HCT116 (cell line): ENCODE data around the gene ZMYND19. TPM values are rescaled to one million over a fixed set of nuclear protein-coding genes. Genes with fewer than 3 reads are reported as not detected.

Experiments
- ATAC-seq: fragments of 200-7000 bp; cut with Tn5 transposase; 2 replicates; pipeline ENCODE4 v1.9.1; 2020; ENCODE audit warnings: mild to moderate bottlenecking, moderate library complexity
- BruUV-seq: library from RNA; stranded (reverse); fragments of 400-500 nt; replicated peaks from 2 replicates; lab custom pipeline; 2021; lab: Mats Ljungman, UMichigan
- CTCF ChIA-PET: fragments of 300-600 bp; sonication (Branson Sonifier 250); formaldehyde crosslinking; loops from one replicate; lab custom pipeline; 2021; ENCODE audit warnings: antibody characterized with exemption; lab: Charles Lee
- POLR2A ChIA-PET: fragments of 300-600, 350-600 bp; sonication (Branson Sonifier 250); formaldehyde crosslinking; loops from one replicate; lab custom pipeline; 2021; ENCODE audit warnings: antibody characterized with exemption; lab: Charles Lee
- RAD21 ChIA-PET, 2 experiments: fragments of 300-600 bp; sonication (Branson Sonifier 250); formaldehyde crosslinking; loops; one replicate each; lab custom pipeline; 2023; ENCODE audit warnings: low total read pairs in 2 of 2; ENCODE audit not compliant: uncharacterized antibody in 2 of 2, unreplicated experiment in 2 of 2, low non-redundant PET in 1 of 2; lab: Charles Lee
- DNase-seq: peaks from one replicate; pipeline ENCODE4 v3.0.0-alpha.2; 2010; ENCODE audit warnings: low read depth, low spot score
- H2AFZ ChIP-seq: fragments of 200-600 bp; shearing (Covaris generic), sonication (generic); 2 replicates; pipeline ENCODE4 v1.6.1; 2017; ENCODE audit warnings: low read depth, mixed run types, mixed read lengths, antibody characterized with exemption, low read length; ENCODE audit not compliant: poor library complexity, severe bottlenecking
- H3K27ac ChIP-seq: 2 replicates; pipeline ENCODE4 v1.5.1; 2012; ENCODE audit warnings: low read depth, low read length
- H3K27me3 ChIP-seq: fragments of 200-600 bp; sonication (generic); 2 replicates; pipeline ENCODE4 v1.6.1; 2016; ENCODE audit warnings: mixed run types, low read length, mixed read lengths; ENCODE audit not compliant: insufficient read depth
- H3K36me3 ChIP-seq, 2 experiments: fragments of 200-500 bp in 1 of 2; fragments of 200-600 bp in 1 of 2; sonication (Bioruptor generic) in 1 of 2; sonication (generic) in 1 of 2; 2 replicates each; pipeline versions ENCODE4 v1.5.1 to v1.6.1; 2014 to 2016; ENCODE audit warnings: low read length in 2 of 2, inconsistent platforms in 1 of 2, mixed read lengths in 1 of 2, mixed run types in 1 of 2; ENCODE audit not compliant: insufficient read depth in 2 of 2, control insufficient read depth in 1 of 2
- H3K4me1 ChIP-seq, 2 experiments: fragments of 200-600 bp in 1 of 2; sonication (generic) in 1 of 2; 2 replicates each; pipeline versions ENCODE4 v1.5.1 to v1.6.1; 2012 to 2017; ENCODE audit warnings: low read length in 2 of 2, inconsistent platforms in 1 of 2, mild to moderate bottlenecking in 1 of 2, mixed read lengths in 1 of 2, mixed run types in 1 of 2, moderate library complexity in 1 of 2; ENCODE audit not compliant: insufficient read depth in 2 of 2, control insufficient read depth in 1 of 2
- H3K4me2 ChIP-seq: fragments of 200-600 bp; sonication (generic); 2 replicates; pipeline ENCODE4 v1.6.1; 2017; ENCODE audit warnings: mixed run types, low read length, mixed read lengths
- H3K4me3 ChIP-seq, 2 experiments: fragments of 200-600 bp in 1 of 2; sonication (generic) in 1 of 2; replicated peaks in 1 of 2; 2 replicates each; pipeline ENCODE4 v1.5.1; 2011 to 2016; ENCODE audit warnings: low read length in 2 of 2, control low read depth in 1 of 2, low read depth in 1 of 2, mild to moderate bottlenecking in 1 of 2, mixed read lengths in 1 of 2, mixed run types in 1 of 2
- H3K79me2 ChIP-seq: fragments of 200-600 bp; sonication (generic); 2 replicates; pipeline ENCODE4 v1.6.1; 2017; ENCODE audit warnings: mild to moderate bottlenecking, mixed run types, low read length, moderate library complexity, mixed read lengths; ENCODE audit not compliant: insufficient read depth
- H3K9ac ChIP-seq: fragments of 200-600 bp; sonication (generic); 2 replicates; pipeline ENCODE4 v1.6.1; 2016; ENCODE audit warnings: low read length, mixed read lengths
- H3K9me2 ChIP-seq: fragments of 200-600 bp; sonication (generic), shearing (Covaris generic); 2 replicates; pipeline ENCODE4 v1.6.1; 2017; ENCODE audit warnings: mixed run types, mild to moderate bottlenecking, moderate library complexity; ENCODE audit not compliant: insufficient read depth
- H3K9me3 ChIP-seq, 2 experiments: fragments of 200-500 bp in 1 of 2; fragments of 200-600 bp in 1 of 2; sonication (Bioruptor generic) in 1 of 2; sonication (generic) in 1 of 2; 2 replicates each; pipeline ENCODE4 v1.6.1; 2014 to 2017; ENCODE audit warnings: low read length in 2 of 2, mixed read lengths in 2 of 2, inconsistent platforms in 1 of 2, low read depth in 1 of 2, mild to moderate bottlenecking in 1 of 2, mixed run types in 1 of 2, moderate library complexity in 1 of 2; ENCODE audit not compliant: control insufficient read depth in 1 of 2, insufficient read depth in 1 of 2
- H4K20me1 ChIP-seq: fragments of 200-600 bp; sonication (generic), shearing (Covaris generic); 2 replicates; pipeline ENCODE4 v1.6.1; 2017; ENCODE audit warnings: mixed run types, mild to moderate bottlenecking, moderate library complexity; ENCODE audit not compliant: insufficient read depth
- CBX3 ChIP-seq: IDR thresholded peaks from 2 replicates; pipeline ENCODE4 v1.6.1; 2012; ENCODE audit warnings: low read depth
- ELF1 ChIP-seq: IDR thresholded peaks from 2 replicates; pipeline ENCODE4 v1.6.1; 2012; ENCODE audit warnings: low read depth, borderline replicate concordance
- EZH2 ChIP-seq: fragments of 200-600 bp; sonication (generic); IDR thresholded peaks from 2 replicates; pipeline ENCODE4 v1.6.1; 2017; ENCODE audit warnings: antibody characterized with exemption, mixed run types
- EZH2phosphoT487 ChIP-seq: fragments of 200-600 bp; IDR thresholded peaks from 2 replicates; pipeline ENCODE4 v1.6.1; 2018; ENCODE audit warnings: antibody characterized with exemption, borderline replicate concordance
- JUND ChIP-seq: IDR thresholded peaks from 2 replicates; pipeline ENCODE4 v1.6.1; 2012
- POLR2A ChIP-seq: IDR thresholded peaks from 2 replicates; pipeline ENCODE4 v1.7.0; 2011; ENCODE audit warnings: borderline replicate concordance; ENCODE audit not compliant: insufficient read depth, insufficient read length; ENCODE audit errors: extremely low read depth
- RAD21 ChIP-seq: IDR thresholded peaks from 2 replicates; pipeline ENCODE4 v1.6.1; 2012; ENCODE audit warnings: low read depth, mild to moderate bottlenecking
- SIN3A ChIP-seq: IDR thresholded peaks from 2 replicates; pipeline ENCODE4 v1.6.1; 2012; ENCODE audit warnings: low read depth
- YY1 ChIP-seq: IDR thresholded peaks from 2 replicates; pipeline ENCODE4 v1.6.1; 2011; ENCODE audit warnings: low read length, low read depth, moderate library complexity, mild to moderate bottlenecking; ENCODE audit not compliant: insufficient replicate concordance; ENCODE audit errors: extremely low read depth
- ZBTB33 ChIP-seq: IDR thresholded peaks from 2 replicates; pipeline ENCODE4 v1.6.1; 2011; ENCODE audit warnings: mild to moderate bottlenecking, low read length, moderate library complexity; ENCODE audit not compliant: insufficient replicate concordance; ENCODE audit errors: extremely low read depth
- ZFX ChIP-seq: fragments of 450-650 bp; IDR thresholded peaks from 2 replicates; pipeline ENCODE4 v1.6.1; 2017
- ZNF274 ChIP-seq: fragments of 200-500 bp; sonication (Bioruptor generic); IDR thresholded peaks from 2 replicates; pipeline ENCODE4 v1.6.1; 2014; ENCODE audit warnings: mild to moderate bottlenecking, low read depth, low read length, inconsistent platforms
- intact Hi-C: fragments of 100-400 bp; cut with micrococcal nuclease; formaldehyde crosslinking; loops from 2 replicates; pipeline ENCODE4 v1.10.0; 2022
- total RNA-seq: library from RNA; stranded (reverse); gene quantifications from one replicate; pipeline ENCODE4 v1.2.1, GENCODE V29; 2021; ENCODE audit not compliant: unreplicated experiment

ZMYND19 gene
- total RNA-seq, 1 experiment from 2014 or later = 57.4 TPM

DNA sequence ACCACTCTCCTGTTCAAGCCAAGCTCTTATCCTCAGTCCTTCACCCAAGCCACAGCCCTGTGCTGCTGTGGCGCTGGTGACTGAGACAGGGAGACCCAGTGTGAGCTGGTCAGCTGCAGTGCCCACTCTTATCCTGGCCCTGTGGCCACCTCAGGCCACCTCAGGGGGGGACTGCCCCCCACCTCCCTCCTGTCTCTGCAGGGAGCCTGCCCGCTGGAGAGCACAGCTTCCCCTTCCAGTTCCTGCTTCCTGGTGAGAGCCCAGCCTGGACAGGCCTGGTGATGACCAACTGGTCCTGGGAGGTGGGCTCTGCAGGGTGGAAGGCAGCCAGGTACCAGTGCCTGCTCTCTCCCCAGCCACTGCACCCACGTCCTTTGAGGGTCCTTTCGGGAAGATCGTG lies 22.9 kb upstream of the ZMYND19 start:
- peak overlapping the region; percentile 29 to 62 for H3K4me3 ChIP-seq
- no peak for DNase-seq
- H4K20me1 ChIP-seq = no peaks in the 10 kb centered on the region
- H3K79me2 ChIP-seq = peaks cover 53% of the 10 kb centered on the region
- peak overlapping the region; percentile 99 for H3K27ac ChIP-seq
- no peak for ATAC-seq
- peaks cover 41 to 66% of the 10 kb centered on the region in 2 experiments for H3K4me1 ChIP-seq
- no peak overlapping the region for H2AFZ ChIP-seq
- TF ChIP-seq SIN3A (no peak), ZNF274 (no peak), EZH2phosphoT487 (no peak), ELF1 (no peak), CBX3 (no peak), RAD21 (no peak), POLR2A (no peak), ZBTB33 (no peak), EZH2 (no peak), ZFX (no peak), YY1 (no peak), JUND (no peak)
- H3K9ac ChIP-seq = peak overlapping the region; percentile 92
- H3K36me3 ChIP-seq = peaks cover 2 to 26% of the 10 kb centered on the region in 2 experiments; a peak in 2 of 4 replicates
- no peaks in the 10 kb centered on the region for H3K27me3 ChIP-seq
- BruUV-seq = no TSS peak
- ChIA-PET RAD21 (no interaction called here), POLR2A (no interaction called here), CTCF (interaction anchor here (0.9 kb wide), 1 partner anchor 190 kb away, joined by 3 read pairs; the partner anchor contains the start of genes EXD3 and NOXA1)
- peak overlapping the region; percentile 100 for H3K4me2 ChIP-seq
- no peaks in the 10 kb centered on the region for H3K9me2 ChIP-seq
- H3K9me3 ChIP-seq = no peaks in the 10 kb centered on the region
- intact Hi-C loops = loop anchor here (5.0 kb wide), 1 partner anchor 36 kb away; the partner anchor contains the start of gene DPH7
